Hepatocyte (in vitro differentiated cells): Measurements from ENCODE around the gene OR10H5. TPM values are rescaled to one million over a fixed set of nuclear protein-coding genes. Genes with fewer than 3 reads are reported as not detected.
"Not testable (repeated sequence)": the region's sequence is repeated elsewhere in the genome, so short reads cannot be mapped to it uniquely, and the experiment has no call there.

Source experiments
- DNase-seq: peaks from one replicate; pipeline ENCODE4 v3.0.0-alpha.2; 2016; ENCODE audit warnings: low spot score
- H2AFZ ChIP-seq: fragments of 200-600 bp; sonication (generic); 2 replicates; pipeline ENCODE4 v1.6.0; 2016; ENCODE audit warnings: antibody characterized with exemption, mild to moderate bottlenecking
- H3K27ac ChIP-seq: fragments of 200-600 bp; sonication (generic); 2 replicates; pipeline ENCODE4 v1.5.1; 2016; ENCODE audit warnings: mild to moderate bottlenecking
- H3K27me3 ChIP-seq: fragments of 200-600 bp; sonication (generic); 2 replicates; pipeline ENCODE4 v1.6.1; 2016
- H3K36me3 ChIP-seq: fragments of 200-600 bp; sonication (generic); replicated peaks from 2 replicates; pipeline ENCODE4 v1.5.1; 2016; ENCODE audit warnings: low read depth; ENCODE audit not compliant: insufficient read depth
- H3K4me1 ChIP-seq: fragments of 200-600 bp; sonication (generic); 2 replicates; pipeline ENCODE4 v1.5.1; 2016; ENCODE audit warnings: mild to moderate bottlenecking, moderate library complexity; ENCODE audit not compliant: insufficient read depth
- H3K4me2 ChIP-seq: fragments of 200-600 bp; sonication (generic); 2 replicates; pipeline ENCODE4 v1.6.0; 2016
- H3K4me3 ChIP-seq: fragments of 200-600 bp; sonication (generic); 2 replicates; pipeline ENCODE4 v1.5.1; 2016; ENCODE audit warnings: mild to moderate bottlenecking
- H3K79me2 ChIP-seq: fragments of 200-600 bp; sonication (generic); 2 replicates; pipeline ENCODE4 v1.6.0; 2017; ENCODE audit warnings: mild to moderate bottlenecking
- H3K9me2 ChIP-seq: fragments of 200-600 bp; sonication (generic); replicated peaks from 2 replicates; pipeline ENCODE4 v1.6.0; 2017; ENCODE audit warnings: mild to moderate bottlenecking; ENCODE audit not compliant: insufficient read depth
- H3K9me3 ChIP-seq: fragments of 200-600 bp; sonication (generic); 2 replicates; pipeline ENCODE4 v1.5.1; 2016; ENCODE audit warnings: low read depth, mild to moderate bottlenecking
- H4K20me1 ChIP-seq: fragments of 200-600 bp; sonication (generic); 2 replicates; pipeline ENCODE4 v1.6.0; 2016; ENCODE audit warnings: mild to moderate bottlenecking; ENCODE audit not compliant: insufficient read depth, poor library complexity, severe bottlenecking
- CTCF ChIP-seq: fragments of 200-600 bp; sonication (generic); IDR thresholded peaks from 2 replicates; pipeline ENCODE4 v1.5.1; 2016; ENCODE audit warnings: antibody characterized with exemption, mild to moderate bottlenecking; ENCODE audit not compliant: poor library complexity
- EZH2 ChIP-seq: fragments of 200-600 bp; sonication (generic); IDR thresholded peaks from 2 replicates; pipeline ENCODE4 v1.6.1; 2016; ENCODE audit warnings: antibody characterized with exemption, mild to moderate bottlenecking, borderline replicate concordance
- EZH2phosphoT487 ChIP-seq: fragments of 200-600 bp; sonication (generic); IDR thresholded peaks from one replicate; pipeline ENCODE4 v1.6.1; 2018; ENCODE audit warnings: antibody characterized with exemption, mild to moderate bottlenecking, low read depth, moderate library complexity; ENCODE audit not compliant: unreplicated experiment, severe bottlenecking
- WGBS: methylation state at CpG from one replicate; pipeline ENCODE4 v1.1.6; 2016; ENCODE audit warnings: low lambda C conversion rate; ENCODE audit errors: missing lambda C conversion rate; 5-methylcytosine and 5-hydroxymethylcytosine counted together
- polyA plus RNA-seq: library from polyadenylated mRNA; unstranded; fragments of >200 nt; fragmentation: Nextera tagmentation; extraction: Ambion mirVana; gene quantifications from 2 replicates; pipeline ENCODE4 v1.2.1, GENCODE V29; 2016
- total RNA-seq: library from RNA; depleted of rRNA; stranded (reverse); fragments of >200 nt; gene quantifications from 2 replicates; pipeline ENCODE4 v1.2.3, GENCODE V29; 2014

The OR10H5 gene
- total and polyA plus RNA-seq, 2 experiments from 2014 or later, result not detected

GRCh38 chr19:15782211-15782610, 5.2 kb upstream of the OR10H5 start:
- Histone ChIP-seq H3K27me3 (no peaks in the 10 kb centered on the region), H3K4me3 (no peak overlapping the region), H3K36me3 (no peaks in the 10 kb centered on the region), H3K9me2 (no peaks in the 10 kb centered on the region), H3K27ac (no peak overlapping the region), H4K20me1 (no peaks in the 10 kb centered on the region), H3K4me2 (no peak overlapping the region), H2AFZ (no peak overlapping the region), H3K79me2 (no peaks in the 10 kb centered on the region), H3K9me3 (no peaks in the 10 kb centered on the region), H3K4me1 (no peaks in the 10 kb centered on the region)
- no peak for DNase-seq
- WGBS, result 86% methylated on average over 3 of the region's 3 CpGs
- no peak for TF ChIP-seq EZH2
- TF ChIP-seq CTCF, result no peak
- no peak for TF ChIP-seq EZH2phosphoT487

DNA sequence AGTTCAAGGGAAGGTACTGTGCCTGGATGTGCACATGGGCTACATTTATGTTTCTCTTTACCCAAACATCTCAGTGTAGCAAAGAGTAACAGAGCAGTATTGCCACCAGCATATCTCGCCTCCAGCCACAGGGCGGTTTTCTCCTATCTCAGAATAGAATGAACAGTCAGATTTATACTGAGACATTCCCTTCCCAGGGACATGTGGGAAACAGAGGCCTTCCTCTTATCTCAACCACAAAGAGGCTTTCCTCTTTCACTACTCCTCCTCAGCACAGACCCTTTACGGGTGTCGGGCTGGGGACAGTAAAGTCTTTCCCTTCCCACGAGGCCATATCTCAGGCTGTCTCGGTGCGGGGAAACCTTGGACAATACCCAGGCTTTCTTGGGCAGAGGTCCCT, 4.6 kb upstream of the OR10H5 start:
- not testable (repeated sequence) for H3K79me2 ChIP-seq, H3K4me2 ChIP-seq, H3K36me3 ChIP-seq, H3K9me3 ChIP-seq, DNase-seq, H3K27me3 ChIP-seq, H4K20me1 ChIP-seq, H2AFZ ChIP-seq, H3K4me1 ChIP-seq, H3K9me2 ChIP-seq, H3K27ac ChIP-seq, H3K4me3 ChIP-seq
- 77% methylated on average over 7 of the region's 7 CpGs for WGBS

GRCh38 chr19:15788594-15789270, 1.3 kb downstream of the OR10H5 start:
- Histone ChIP-seq H2AFZ (no peak overlapping the region), H3K4me2 (no peak overlapping the region), H3K27ac (no peak overlapping the region), H4K20me1 (no peaks in the 10 kb centered on the region), H3K79me2 (no peaks in the 10 kb centered on the region), H3K4me3 (no peak overlapping the region), H3K27me3 (no peaks in the 10 kb centered on the region), H3K36me3 (no peaks in the 10 kb centered on the region), H3K9me2 (no peaks in the 10 kb centered on the region), H3K9me3 (no peaks in the 10 kb centered on the region), H3K4me1 (no peaks in the 10 kb centered on the region)
- 51% methylated on average over 4 of the region's 4 CpGs for WGBS
- no peak for DNase-seq
- no peak for TF ChIP-seq EZH2
- no peak for TF ChIP-seq CTCF
- no peak for TF ChIP-seq EZH2phosphoT487

GRCh38 chr19:15790096-15790495, 2.6 kb downstream of the OR10H5 start:
- Histone ChIP-seq H3K27ac (no peak overlapping the region), H3K4me2 (no peak overlapping the region), H3K4me1 (no peaks in the 10 kb centered on the region), H3K9me2 (no peaks in the 10 kb centered on the region), H3K36me3 (no peaks in the 10 kb centered on the region), H3K9me3 (no peaks in the 10 kb centered on the region), H3K4me3 (no peak overlapping the region), H2AFZ (no peak overlapping the region), H3K27me3 (no peaks in the 10 kb centered on the region), H4K20me1 (no peaks in the 10 kb centered on the region), H3K79me2 (no peaks in the 10 kb centered on the region)
- no peak for DNase-seq
- no peak for TF ChIP-seq EZH2
- no peak for TF ChIP-seq CTCF
- no peak for TF ChIP-seq EZH2phosphoT487
- WGBS, result 75% methylated on average over 6 of the region's 6 CpGs

DNA sequence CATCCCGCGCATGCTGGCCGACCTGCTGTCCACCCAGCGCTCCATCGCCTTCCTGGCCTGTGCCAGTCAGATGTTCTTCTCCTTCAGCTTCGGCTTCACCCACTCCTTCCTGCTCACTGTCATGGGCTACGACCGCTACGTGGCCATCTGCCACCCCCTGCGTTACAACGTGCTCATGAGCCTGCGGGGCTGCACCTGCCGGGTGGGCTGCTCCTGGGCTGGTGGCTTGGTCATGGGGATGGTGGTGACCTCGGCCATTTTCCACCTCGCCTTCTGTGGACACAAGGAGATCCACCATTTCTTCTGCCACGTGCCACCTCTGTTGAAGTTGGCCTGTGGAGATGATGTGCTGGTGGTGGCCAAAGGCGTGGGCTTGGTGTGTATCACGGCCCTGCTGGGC, 6.8 kb downstream of the OR10H5 start:
- not testable (repeated sequence) for H4K20me1 ChIP-seq, H3K4me2 ChIP-seq, H3K4me3 ChIP-seq, H3K36me3 ChIP-seq, H3K27ac ChIP-seq, H3K9me2 ChIP-seq, DNase-seq, H3K79me2 ChIP-seq, H3K27me3 ChIP-seq, H3K4me1 ChIP-seq, H2AFZ ChIP-seq, H3K9me3 ChIP-seq
- 75% methylated on average over 18 of the region's 18 CpGs for WGBS
